Astrocyte (in vitro differentiated cells and primary cell): Measurements from ENCODE around the gene RASSF6. TPM values are rescaled to one million over a fixed set of nuclear protein-coding genes. Genes with fewer than 3 reads are reported as not detected.

ENCODE experiments used
- DNase-seq: peaks from one replicate; pipeline ENCODE4 v3.0.0-alpha.2; 2010; ENCODE audit warnings: low read depth
- FAIRE-seq: peaks from 2 replicates; lab custom pipeline; 2011; peaks lifted over from hg19 to GRCh38; lab: Jason Lieb, UNC
- H2AFZ ChIP-seq: 2 replicates; pipeline ENCODE4 v1.6.0; 2012; ENCODE audit warnings: low read depth, low read length, inconsistent platforms
- H3K27ac ChIP-seq: 2 replicates; pipeline ENCODE4 v1.5.1; 2011; ENCODE audit warnings: low read depth, low read length, inconsistent platforms
- H3K27me3 ChIP-seq: 2 replicates; pipeline ENCODE4 v1.6.0; 2011; ENCODE audit warnings: low read length, inconsistent platforms; ENCODE audit not compliant: insufficient read depth
- H3K36me3 ChIP-seq: 2 replicates; pipeline ENCODE4 v1.5.1; 2011; ENCODE audit warnings: low read length, inconsistent platforms; ENCODE audit not compliant: insufficient read depth
- H3K4me1 ChIP-seq: 2 replicates; pipeline ENCODE4 v1.5.1; 2011; ENCODE audit warnings: low read length, inconsistent platforms; ENCODE audit not compliant: insufficient read depth
- H3K4me2 ChIP-seq: 2 replicates; pipeline ENCODE4 v1.6.0; 2012; ENCODE audit warnings: low read length, inconsistent platforms
- H3K4me3 ChIP-seq: 2 replicates; pipeline ENCODE4 v1.5.1; 2011; ENCODE audit warnings: low read depth, mild to moderate bottlenecking, low read length, inconsistent platforms; ENCODE audit not compliant: insufficient read depth
- H3K79me2 ChIP-seq: 2 replicates; pipeline ENCODE4 v1.6.0; 2012; ENCODE audit warnings: mild to moderate bottlenecking, low read length, inconsistent platforms; ENCODE audit not compliant: insufficient read depth
- H3K9ac ChIP-seq: 2 replicates; pipeline ENCODE4 v1.6.0; 2012; ENCODE audit warnings: mild to moderate bottlenecking, low read length, inconsistent platforms
- H3K9me3 ChIP-seq: 2 replicates; pipeline ENCODE4 v1.5.1; 2012; ENCODE audit warnings: low read depth, mild to moderate bottlenecking, low read length, inconsistent platforms; ENCODE audit not compliant: insufficient read depth
- H4K20me1 ChIP-seq: 2 replicates; pipeline ENCODE4 v1.6.0; 2012; ENCODE audit warnings: low read length, inconsistent platforms; ENCODE audit not compliant: insufficient read depth
- H3K27ac Mint-ChIP-seq: one replicate; pipeline ENCODE4 v1.8.0; 2021; ENCODE audit warnings: mild to moderate bottlenecking, mixed read lengths; ENCODE audit not compliant: unreplicated experiment
- H3K27me3 Mint-ChIP-seq: one replicate; pipeline ENCODE4 v1.8.0; 2021; ENCODE audit warnings: low read depth, mixed read lengths; ENCODE audit not compliant: unreplicated experiment
- H3K36me3 Mint-ChIP-seq: one replicate; pipeline ENCODE4 v1.8.0; 2021; ENCODE audit warnings: low read depth, mixed read lengths; ENCODE audit not compliant: unreplicated experiment
- H3K4me1 Mint-ChIP-seq: one replicate; pipeline ENCODE4 v1.8.0; 2021; ENCODE audit warnings: low read depth, mixed read lengths; ENCODE audit not compliant: unreplicated experiment
- H3K4me3 Mint-ChIP-seq: one replicate; pipeline ENCODE4 v1.8.0; 2021; ENCODE audit warnings: mild to moderate bottlenecking, moderate library complexity, mixed read lengths; ENCODE audit not compliant: unreplicated experiment
- H3K9me3 Mint-ChIP-seq: one replicate; pipeline ENCODE4 v1.8.0; 2021; ENCODE audit warnings: mild to moderate bottlenecking, mixed read lengths; ENCODE audit not compliant: unreplicated experiment
- CTCF ChIP-seq: IDR thresholded peaks from 2 replicates; pipeline ENCODE4 v1.5.1; 2011; ENCODE audit warnings: low read depth, mild to moderate bottlenecking, inconsistent platforms, low read length, moderate library complexity; ENCODE audit not compliant: insufficient read depth
- EZH2 ChIP-seq: IDR thresholded peaks from 2 replicates; pipeline ENCODE4 v1.6.1; 2012; ENCODE audit warnings: mild to moderate bottlenecking, low read length, inconsistent platforms; ENCODE audit not compliant: insufficient read depth
- total RNA-seq: library from RNA; stranded (reverse); gene quantifications from 2 replicates; pipeline ENCODE4 v1.2.1, GENCODE V29; 2021

RASSF6 gene
- total RNA-seq, 1 donor from 2014 or later: 0.14 TPM

- Histone ChIP-seq H3K36me3 (no peaks in the 10 kb centered on the region), H3K9me3 (no peaks in the 10 kb centered on the region), H3K4me3 (no peak overlapping the region), H3K27ac (no peak overlapping the region), H3K9ac (no peak overlapping the region), H3K4me1 (no peaks in the 10 kb centered on the region), H4K20me1 (no peaks in the 10 kb centered on the region), H3K4me2 (no peak overlapping the region), H3K79me2 (no peaks in the 10 kb centered on the region), H3K27me3 (no peaks in the 10 kb centered on the region), H2AFZ (no peak overlapping the region)
- peaks cover 1% of the 10 kb centered on the region for H3K9me3 Mint-ChIP-seq
- DNase-seq: no peak
- FAIRE-seq: no peak
- no peak overlapping the region for H3K4me3 Mint-ChIP-seq
- no peak overlapping the region for H3K27ac Mint-ChIP-seq
- no peaks in the 10 kb centered on the region for H3K36me3 Mint-ChIP-seq
- TF ChIP-seq EZH2 (no peak), CTCF (no peak)
- no peaks in the 10 kb centered on the region for H3K27me3 Mint-ChIP-seq
- peaks cover 6% of the 10 kb centered on the region for H3K4me1 Mint-ChIP-seq
Observed at GRCh38 chr4:73539386-73539785, 80.8 kb downstream of the RASSF6 start.

- H3K27me3 ChIP-seq: no peaks in the 10 kb centered on the region
- FAIRE-seq (no peak), DNase-seq (no peak)
- no peaks in the 10 kb centered on the region for H3K79me2 ChIP-seq
- peaks cover 1% of the 10 kb centered on the region for H3K9me3 Mint-ChIP-seq
- no peak for TF ChIP-seq CTCF
- TF ChIP-seq EZH2: no peak
- no peak overlapping the region for H3K9ac ChIP-seq
- peaks cover 12% of the 10 kb centered on the region for H3K4me1 Mint-ChIP-seq
- no peak overlapping the region for H3K4me3 ChIP-seq
- H3K4me3 Mint-ChIP-seq: no peak overlapping the region
- H3K36me3 Mint-ChIP-seq: no peaks in the 10 kb centered on the region
- H3K4me2 ChIP-seq: no peak overlapping the region
- no peak overlapping the region for H3K27ac ChIP-seq
- no peaks in the 10 kb centered on the region for H3K36me3 ChIP-seq
- no peaks in the 10 kb centered on the region for H3K27me3 Mint-ChIP-seq
- no peak overlapping the region for H2AFZ ChIP-seq
- H3K4me1 ChIP-seq: no peaks in the 10 kb centered on the region
- no peaks in the 10 kb centered on the region for H3K9me3 ChIP-seq
- no peaks in the 10 kb centered on the region for H4K20me1 ChIP-seq
- H3K27ac Mint-ChIP-seq: no peak overlapping the region
Observed at GRCh38 chr4:73538162-73538561, 82.1 kb downstream of the RASSF6 start.

DNA sequence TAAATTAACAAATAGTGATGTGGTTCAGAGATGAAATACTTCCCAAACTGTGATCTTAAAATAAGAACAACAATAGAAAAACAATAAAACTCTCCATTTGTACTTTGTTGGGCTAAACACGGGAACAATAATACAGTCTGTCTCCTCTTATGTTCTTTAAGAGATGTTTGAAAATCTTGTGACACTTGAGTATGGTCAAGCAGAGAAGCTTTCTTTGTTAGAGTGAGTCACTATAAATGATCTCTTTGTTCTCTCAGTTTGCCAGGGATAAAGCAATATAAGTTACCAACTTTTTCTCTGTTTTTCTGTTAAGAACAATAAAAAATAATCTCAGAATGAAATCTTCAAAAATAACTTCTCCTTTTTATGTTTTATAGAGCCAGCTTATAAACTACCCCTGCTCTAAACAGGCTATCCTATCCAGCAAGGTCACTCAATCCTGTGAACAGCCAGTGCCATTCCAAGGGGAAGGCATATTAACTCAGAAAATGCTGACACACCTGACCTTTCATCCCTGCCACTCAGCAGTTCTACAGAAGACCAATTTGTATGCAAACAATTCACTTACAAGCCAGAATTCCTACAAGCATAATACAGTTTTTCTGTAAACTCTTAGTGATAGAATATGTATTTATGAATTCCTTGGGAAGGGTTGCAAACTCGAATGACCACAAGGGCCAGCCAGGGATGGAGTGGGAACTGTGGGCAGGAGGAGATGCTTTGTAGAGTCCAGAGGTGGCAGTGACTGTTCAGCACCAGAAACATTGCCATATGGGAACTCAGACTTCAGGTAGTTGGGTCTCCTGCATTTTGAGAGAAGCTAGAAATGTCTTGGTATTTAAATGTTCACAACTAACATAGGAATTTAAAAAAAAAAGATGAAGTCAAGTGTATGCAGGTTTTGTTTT, 86.5 kb downstream of the RASSF6 start:
- Mint-ChIP-seq H3K4me1 (peaks cover 12% of the 10 kb centered on the region), H3K27me3 (no peaks in the 10 kb centered on the region), H3K4me3 (no peak overlapping the region), H3K27ac (peak overlapping the region; percentile 18), H3K9me3 (no peaks in the 10 kb centered on the region), H3K36me3 (no peaks in the 10 kb centered on the region)
- no peaks in the 10 kb centered on the region for H3K9me3 ChIP-seq
- H3K36me3 ChIP-seq: no peaks in the 10 kb centered on the region
- no peaks in the 10 kb centered on the region for H4K20me1 ChIP-seq
- no peak overlapping the region for H2AFZ ChIP-seq
- no peak overlapping the region for H3K9ac ChIP-seq
- FAIRE-seq (no peak), DNase-seq (no peak)
- no peak overlapping the region for H3K27ac ChIP-seq
- no peak for TF ChIP-seq CTCF
- TF ChIP-seq EZH2: no peak
- no peak overlapping the region for H3K4me2 ChIP-seq
- H3K4me3 ChIP-seq: no peak overlapping the region
- H3K4me1 ChIP-seq: no peaks in the 10 kb centered on the region
- no peaks in the 10 kb centered on the region for H3K79me2 ChIP-seq
- no peaks in the 10 kb centered on the region for H3K27me3 ChIP-seq
